HG02678 (cell line): Measurements from ENCODE around the gene ERC2.

Source experiments
- ATAC-seq: cut with Tn5 transposase; IDR thresholded peaks from one replicate; pipeline ENCODE4 v1.9.1; 2021; ENCODE audit warnings: mild to moderate bottlenecking, moderate library complexity; ENCODE audit not compliant: unreplicated experiment

ERC2 gene

DNA sequence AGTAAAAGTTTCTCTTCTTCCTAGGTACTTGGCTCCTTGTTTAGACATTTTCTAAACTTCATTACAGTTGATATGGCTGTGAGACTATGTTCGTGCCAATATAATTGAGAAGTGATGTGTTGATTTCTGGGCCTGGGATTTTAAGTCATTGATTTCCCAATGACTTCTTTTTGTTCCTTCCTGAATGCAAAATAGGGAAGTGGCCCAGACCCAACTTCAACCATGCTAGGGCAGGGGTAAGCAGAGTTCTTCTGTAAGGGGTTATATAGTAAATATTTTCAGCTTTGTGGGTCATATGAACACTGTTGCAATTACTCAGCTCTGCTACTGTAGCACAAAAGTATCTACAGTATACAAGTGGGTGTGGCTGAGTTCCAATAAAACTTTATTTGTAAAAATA is 661.1 kb downstream of the ERC2 start:
- no peak for ATAC-seq

DNA sequence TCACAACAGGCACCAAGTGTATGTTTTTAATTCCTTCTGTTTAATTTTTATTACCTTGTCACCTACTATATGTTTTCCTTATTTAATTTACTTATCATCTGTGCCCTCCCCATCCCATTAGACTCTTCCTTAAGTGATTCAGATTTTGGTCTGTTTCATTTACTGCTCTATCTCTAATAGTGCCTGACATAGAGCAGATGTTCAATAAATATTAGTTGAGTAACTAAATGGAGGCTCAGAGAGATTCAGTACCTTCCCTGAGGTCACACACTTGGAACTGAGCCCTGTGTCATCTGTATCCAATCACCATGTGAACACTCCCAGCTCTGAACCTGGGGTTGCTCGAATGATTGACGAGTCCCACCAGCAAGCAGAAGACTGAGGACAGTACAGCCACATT is 663.1 kb downstream of the ERC2 start:
- ATAC-seq = no peak

DNA sequence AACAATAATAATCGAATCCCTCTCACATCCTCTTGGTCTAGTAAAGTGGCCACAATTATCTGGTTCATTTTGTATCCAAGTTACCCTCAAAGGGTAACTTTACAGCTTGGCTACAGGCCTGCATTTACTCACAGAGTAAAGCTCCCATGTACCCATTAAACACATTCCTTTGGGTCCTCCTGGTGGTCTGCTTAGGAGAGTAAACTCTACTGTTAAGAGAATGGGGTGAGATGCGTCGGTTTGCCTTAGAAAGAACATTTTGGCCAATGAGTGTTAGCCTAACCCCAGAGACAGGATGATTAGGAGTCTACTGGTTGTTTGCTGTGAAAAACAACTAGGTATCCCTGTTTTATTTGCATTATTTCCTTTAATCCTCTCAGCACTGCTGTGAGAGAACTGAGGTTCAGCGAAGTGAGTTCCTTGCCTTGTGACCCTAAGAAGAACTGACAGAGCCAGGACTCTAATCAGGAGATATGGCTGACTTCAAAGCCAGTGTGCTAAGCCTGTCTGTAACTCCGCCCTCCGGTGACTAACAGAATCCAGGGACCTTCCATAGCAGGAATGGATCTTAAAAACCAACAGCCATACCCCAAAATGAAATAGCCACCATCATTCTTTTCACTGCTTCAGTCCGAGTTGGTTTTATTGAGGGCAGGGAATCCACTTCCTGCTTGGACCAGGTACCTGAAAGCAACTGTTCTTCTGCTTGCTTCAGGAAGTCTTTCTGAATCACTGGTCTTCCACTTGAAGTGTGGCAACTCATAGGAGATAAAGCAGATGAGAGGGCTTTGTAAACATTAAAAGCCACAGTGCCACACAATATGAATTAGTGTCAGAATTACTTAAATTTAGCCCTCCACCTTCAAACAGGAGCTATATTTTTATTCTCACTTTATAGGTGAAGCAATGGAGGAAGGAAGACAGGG is 663.8 kb downstream of the ERC2 start:
- ATAC-seq = no peak

DNA sequence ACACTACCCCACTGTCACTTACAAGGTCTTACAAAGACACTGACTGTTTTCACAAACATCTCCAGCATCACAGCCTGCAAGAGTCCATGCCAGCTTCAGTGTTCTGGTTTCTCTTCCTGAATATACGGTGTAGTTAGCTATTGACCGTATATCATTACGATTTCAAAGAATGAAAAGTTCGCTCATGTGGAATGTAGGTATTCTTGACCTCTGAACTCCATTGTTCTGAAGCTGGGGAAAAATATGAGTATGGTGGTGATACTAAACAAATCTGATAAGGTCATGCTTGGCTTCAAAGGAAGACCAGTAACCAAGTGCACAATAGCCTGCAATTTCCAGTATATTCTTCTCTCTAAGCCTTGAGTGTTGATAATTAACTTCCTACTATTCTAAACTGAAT is 665.5 kb downstream of the ERC2 start:
- no peak for ATAC-seq

DNA sequence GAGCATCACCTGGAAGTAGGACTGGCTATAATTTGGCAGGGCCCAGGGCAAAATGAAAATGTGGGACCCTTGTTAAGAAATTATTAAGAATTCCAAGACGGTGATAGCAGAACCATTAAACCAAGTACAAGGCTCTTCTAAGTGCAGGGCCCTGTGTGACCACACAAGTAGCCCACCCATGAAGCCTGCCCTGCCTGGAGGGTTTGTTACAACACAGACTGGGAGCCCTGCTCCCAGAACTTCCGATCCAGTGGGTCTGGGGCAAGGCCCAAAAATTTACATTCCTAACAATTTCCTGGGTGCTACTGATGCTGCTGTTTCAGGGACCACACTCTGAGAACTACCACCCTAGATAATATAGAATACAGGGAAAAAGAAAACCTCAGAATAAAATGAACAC is 666.6 kb downstream of the ERC2 start:
- ATAC-seq = no peak

DNA sequence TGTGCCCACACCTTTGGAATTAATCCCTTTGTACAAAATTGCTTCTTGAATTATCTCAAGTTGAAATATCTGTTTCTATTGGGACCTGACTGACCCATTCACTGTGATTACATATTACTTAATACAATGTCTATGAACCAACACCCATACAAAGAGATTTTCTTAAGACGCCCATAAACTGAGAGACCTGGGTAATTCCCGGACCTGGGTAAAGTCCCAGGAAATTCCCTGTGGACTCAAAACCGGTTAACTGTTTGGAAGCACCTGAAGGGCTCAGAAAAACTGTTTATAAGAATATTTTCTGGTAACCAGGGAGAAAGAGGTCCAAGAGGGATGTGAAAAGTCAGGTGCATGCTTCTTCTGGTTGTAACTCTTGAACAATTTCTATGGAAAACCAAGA is 667.2 kb downstream of the ERC2 start:
- no peak for ATAC-seq

DNA sequence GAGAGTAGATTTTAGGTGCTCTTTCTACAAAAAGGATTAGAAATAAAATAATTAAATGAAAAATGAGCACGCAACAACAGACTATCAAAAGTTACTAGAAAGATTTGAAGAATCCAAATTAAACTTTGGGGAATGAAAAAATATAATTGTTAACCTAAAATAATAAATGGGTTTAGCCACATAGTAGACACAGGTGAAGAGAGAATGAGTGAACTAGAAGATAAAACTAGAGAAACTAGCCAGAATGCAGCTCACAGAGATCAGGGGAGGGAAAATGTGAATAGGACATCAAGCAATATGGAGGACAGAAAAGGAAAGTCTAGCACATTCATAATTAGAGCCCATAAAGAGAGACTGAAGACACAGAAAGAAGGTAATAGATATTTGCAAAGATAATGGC is 670.5 kb downstream of the ERC2 start:
- no peak for ATAC-seq

DNA sequence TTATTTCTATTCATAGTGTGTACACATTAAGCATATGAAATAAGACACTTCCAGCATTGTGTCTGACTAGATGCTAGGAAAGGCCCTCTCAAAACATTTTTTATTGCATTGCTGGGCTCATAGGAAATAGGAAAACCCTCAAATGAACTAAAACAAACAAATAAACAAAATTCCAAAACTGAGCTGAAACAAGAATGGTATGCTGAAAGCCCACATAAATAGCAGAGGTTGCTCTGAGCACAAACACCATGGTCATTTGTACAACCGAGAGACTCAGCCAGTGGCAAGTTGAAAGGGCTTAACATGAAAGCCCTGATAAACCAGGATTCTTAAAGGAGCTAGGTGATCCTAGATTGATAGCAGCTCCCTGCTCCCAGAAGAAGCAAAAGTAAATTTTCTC is 671.2 kb downstream of the ERC2 start:
- no peak for ATAC-seq

DNA sequence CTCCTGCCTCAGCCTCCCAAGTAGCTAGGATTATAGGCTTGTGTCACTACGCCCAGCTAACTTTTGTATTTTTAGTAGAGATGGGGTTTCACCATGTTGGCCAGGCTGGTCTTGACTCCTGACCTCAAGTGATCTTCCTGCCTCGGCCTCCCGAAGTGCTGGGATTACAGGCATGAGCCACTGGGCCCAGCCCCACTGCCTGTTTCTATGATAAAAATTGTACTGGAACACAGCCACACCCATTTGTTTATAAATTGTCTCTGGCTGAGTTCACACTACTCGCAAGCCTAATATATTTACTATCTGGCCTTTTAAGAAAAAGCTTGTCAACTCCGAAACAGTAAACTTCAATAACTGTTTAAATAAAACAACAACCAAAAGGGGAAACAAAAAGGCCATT is 671.7 kb downstream of the ERC2 start:
- ATAC-seq = no peak

DNA sequence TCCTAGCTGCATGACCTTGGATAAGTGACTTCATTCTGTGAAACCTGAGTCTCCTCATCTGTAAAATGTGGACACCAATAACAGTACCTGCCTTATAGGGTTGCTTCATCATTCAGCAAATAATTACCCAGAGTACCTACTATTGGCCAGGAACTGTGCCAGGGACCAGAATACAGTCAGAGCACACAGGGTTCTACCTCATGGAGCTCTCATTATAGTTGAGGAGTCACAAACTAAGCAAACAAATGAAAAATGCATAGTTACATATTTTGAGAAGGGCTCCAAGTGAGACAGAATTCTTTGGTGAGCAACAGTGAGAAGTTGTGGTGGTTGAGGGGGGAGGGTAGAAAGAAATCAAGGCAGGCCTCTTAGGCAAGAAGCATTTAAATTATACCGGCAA is 672.5 kb downstream of the ERC2 start:
- ATAC-seq = no peak

DNA sequence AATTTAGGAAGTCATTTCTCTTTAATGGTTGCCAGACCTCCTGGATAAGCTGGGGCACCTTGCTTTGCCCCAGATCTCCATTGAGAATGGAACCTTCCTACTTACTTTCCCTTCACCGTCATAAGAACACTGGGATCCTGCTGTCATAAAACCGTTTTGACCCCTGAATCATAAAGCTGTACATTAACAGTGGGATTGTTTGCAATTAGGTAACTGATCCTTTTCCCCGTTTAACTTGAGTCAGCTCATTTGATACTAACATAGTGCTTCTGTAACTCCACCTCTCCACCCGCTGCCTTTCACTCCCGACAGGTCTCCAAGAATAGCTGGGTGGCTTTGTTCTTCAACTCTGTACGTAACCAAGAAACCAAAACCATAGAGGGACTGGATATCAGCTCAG is 673.0 kb downstream of the ERC2 start:
- ATAC-seq = no peak

DNA sequence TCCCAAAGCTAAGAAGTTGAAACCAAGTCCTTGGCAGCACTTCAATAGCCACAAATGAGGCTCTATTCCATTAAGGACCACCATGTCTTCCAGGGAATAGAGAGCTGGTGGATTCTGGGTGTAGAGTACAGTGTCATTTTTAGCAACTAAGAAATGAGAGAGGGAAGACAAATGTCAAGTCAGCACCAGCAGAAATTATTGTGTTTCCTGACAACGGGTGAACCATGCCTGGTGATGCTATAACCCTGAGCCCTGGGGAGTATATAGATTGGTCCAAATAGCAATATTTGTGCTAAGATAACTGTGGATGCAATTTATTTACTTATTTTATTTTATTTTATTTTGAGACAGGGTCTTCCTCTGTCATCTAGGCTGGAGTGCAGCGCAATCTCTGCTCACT is 675.5 kb downstream of the ERC2 start:
- no peak for ATAC-seq

DNA sequence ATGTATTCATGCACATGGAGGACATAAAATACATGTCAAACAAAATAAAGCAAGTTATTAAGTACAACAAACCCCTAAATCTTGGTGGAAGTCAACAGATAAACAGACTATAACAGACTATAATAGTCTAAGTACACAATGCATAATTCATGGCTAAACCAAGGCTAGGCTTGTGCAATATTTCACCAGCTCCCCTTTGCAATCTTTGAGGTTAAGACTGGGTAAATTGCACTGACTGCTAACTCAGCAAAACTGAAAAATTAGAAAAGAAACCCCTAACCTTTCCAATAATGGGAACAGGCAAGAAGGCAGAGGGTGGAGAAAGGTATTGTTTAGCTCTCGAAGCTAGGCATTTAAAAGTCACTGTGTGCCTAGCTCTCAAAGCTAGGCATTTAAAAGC is 676.3 kb downstream of the ERC2 start:
- no peak for ATAC-seq

DNA sequence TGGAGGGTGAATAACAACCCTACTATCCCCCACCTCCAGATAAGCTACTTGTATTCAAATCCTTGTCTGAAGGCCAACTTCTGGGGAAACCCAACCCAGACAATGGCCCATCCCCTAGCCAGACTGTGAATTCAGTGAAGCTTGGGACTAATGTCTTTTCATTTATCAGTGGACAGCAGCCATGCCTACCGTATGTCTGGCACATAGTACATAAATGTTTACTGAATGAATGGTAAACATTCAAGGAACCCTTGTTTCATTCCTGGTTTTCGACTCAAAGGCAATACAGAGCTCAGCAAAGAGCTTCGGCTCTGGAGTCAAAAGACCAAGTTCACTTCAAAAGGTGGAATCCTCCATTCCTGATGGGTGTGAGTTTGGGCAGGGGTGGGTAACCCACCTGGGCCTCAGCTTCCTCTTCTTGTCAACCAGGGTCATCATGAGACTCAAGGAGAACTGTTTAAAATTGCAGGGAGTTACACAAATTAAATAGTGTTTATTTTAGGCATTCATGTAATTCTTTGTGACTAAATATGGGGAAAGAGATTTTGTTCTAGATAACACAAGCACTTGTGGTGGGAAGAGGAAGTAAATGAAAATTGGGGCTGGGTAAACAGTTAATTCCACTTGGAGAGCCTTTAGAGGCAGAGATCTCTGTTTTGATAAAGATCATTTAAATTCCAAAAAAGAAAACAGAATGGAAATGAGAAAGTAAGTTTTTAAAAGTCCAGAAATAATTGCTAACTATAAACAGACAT is 677.5 kb downstream of the ERC2 start:
- no peak for ATAC-seq

DNA sequence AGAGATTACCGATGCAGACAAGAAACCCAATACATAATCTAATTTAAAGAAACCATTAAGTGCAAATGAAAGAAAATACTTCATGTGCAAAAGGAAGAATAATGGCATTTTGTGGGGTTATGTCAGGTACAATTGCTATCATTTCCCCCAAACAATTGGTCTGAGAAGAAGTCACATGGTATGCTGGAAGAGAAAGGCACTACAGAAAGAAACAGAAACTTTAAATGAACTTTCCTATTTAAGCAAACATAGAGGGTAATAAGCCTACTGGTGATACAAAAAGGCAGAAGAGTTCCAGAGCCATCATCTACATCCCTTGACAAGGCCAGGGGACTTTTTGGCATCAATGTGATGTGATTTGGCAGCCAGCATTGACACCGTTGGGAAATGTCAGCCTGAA is 678.8 kb downstream of the ERC2 start:
- ATAC-seq = no peak

DNA sequence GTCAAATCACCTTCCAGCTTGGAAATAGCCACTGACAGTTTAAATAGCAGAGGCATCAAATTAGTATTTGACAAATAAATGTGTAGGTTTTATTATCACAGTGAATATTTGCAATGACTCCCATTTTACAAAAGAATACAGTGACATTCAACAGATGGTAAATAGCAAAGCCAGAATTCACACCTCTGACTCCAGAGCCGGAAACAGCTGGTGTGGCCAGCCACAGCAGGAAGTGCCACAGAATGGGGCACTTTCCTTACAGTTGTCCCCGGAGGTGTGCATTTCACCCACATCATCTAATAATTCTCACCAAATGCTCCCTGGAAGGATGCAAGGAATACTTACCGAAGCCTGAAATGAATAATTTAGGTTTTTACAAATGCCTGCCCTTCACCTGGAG is 685.5 kb downstream of the ERC2 start:
- no peak for ATAC-seq

DNA sequence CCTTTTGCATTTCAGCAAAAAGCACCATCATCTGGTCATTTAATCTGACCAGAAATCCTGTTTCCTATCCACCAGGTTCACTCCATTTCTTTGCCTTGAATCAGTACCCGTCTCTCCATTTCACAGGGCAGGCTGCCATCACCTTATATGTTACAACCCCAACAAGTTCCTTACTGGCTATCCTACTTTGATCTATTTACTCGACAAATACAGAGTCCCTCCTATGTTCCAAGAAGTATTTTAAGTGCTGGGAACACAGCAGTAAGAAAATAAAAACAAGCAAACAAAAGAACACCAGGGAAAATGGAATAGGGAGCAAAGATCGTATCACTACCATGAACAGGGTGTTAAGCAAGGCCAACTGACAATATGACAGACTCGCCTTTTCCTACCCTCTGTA is 685.9 kb downstream of the ERC2 start:
- no peak for ATAC-seq

DNA sequence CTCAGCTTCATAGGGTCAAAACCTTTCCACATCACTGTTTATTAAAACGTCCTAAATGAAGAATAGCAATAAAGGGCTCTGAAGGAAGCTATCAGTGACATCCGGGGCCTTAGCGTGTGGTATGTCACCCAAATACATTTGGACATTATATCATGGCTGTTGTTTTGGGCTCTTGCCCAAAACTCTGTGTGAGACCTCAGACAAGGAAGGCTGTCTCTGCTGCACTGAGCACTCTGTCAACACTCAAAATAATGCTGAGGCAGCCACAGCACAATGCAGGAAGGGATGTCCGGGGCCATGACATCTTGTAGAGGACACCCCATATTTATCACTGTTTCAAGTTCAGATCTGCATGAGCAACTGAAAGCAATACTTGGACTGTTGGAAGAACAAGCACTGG is 687.4 kb downstream of the ERC2 start:
- ATAC-seq = no peak

DNA sequence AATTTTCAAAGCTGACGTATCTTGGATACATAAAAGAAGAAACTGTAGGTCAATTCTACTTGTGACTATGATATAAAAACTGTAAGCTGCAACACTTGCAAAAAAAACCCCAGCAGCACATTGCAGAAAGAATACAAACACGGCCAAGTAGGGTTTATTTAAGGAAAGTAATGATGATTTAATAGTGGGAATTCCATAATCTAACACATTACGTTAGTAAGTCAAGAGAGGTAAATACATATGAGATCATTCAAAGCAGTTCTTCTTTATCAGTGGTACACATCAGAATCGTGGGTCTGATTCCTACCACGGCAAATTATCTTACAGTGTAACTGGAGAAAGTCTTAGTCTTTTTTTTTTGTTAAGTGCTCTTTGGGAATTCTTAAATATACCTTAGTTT is 688.7 kb downstream of the ERC2 start:
- ATAC-seq = no peak

DNA sequence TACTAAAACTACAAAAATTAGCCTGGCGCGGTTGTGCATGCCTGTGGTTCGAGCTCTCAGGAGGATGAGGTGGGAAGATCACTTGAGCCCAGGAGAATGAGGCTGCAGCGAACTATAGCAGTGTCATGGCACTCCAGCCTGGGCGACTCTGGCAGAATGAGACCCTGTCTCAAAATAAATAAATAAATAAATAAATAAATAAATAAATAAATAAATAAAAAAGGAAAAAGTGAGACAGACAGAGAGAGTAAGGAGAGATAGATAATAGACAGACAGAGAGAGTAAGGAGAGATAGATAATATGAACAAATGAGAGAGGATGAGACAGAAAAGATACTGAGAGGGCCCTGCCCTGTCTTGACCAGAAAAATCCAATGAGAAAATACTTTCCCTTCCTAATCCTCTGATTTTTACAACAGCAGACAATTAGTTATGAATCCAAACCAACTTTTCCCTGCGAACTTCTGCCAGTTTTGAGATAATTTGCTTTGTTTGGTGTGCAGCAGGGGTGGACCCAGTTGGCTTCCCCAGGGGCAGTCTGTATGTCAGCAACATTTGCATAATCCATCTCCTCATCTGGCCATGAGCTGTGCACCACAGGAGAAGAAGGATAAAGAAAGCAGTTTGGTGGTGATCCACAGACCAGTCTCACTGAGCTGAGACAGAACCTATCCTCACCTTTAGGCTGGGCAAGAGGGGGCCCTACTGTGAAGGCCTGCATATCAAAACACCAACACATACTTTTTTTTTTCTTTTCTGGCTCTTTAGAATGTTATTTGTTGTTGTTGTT is 692.7 kb downstream of the ERC2 start:
- no peak for ATAC-seq

DNA sequence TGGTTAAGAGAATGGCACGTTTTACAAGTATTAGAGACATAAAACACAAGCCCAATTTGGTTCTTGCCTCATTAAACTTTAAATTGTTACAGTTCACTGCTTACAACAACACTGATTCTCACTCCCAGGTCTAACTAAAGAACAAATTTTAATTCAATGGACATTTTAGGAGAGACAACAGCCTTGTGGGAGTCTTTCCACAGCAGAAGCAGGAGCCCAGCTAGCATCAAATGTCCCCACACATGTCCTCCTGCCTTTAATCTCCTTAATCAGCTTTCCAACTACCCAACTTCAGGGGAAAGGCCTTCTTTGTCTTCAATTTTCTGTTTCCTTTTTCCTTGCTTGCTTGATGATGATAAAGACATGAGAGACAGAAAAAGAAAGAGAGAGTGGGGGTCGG is 693.4 kb downstream of the ERC2 start:
- ATAC-seq = no peak

DNA sequence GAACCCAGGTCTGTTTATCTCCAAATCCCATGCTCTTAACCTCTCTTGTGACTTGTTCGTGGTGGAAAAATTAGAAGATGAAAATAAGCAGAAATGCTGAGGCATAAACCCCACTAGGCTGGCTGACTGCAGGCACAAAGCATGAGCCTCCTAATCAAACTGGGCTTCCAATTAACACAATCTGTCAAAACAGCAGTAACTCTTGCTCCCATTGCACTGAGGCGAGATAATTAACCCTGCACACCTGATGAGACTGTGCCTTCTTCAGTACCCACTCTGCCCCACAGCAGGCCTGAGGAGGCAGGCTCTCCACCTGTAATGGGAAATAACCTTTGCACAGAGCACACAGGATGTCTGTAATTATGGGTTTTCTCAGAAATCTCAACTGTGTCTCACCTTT is 696.8 kb downstream of the ERC2 start:
- no peak for ATAC-seq
